Endothelial cell of umbilical vein (primary cell): Measurements from ENCODE around the gene CDH1. TPM values are rescaled to one million over a fixed set of nuclear protein-coding genes. Genes with fewer than 3 reads are reported as not detected.

Source experiments
- BruUV-seq: library from RNA; stranded (reverse); fragments of 400-500 nt; replicated peaks from 2 replicates; lab custom pipeline; 2021; lab: Mats Ljungman, UMichigan
- CTCF ChIA-PET: fragments of 300-600, 350-600 bp; sonication (Branson Sonifier 250); formaldehyde crosslinking; loops from one replicate; lab custom pipeline; 2021; ENCODE audit warnings: antibody characterized with exemption, inconsistent platforms; lab: Charles Lee
- POLR2A ChIA-PET: fragments of 300-600, 350-600 bp; sonication (Branson Sonifier 250); formaldehyde crosslinking; loops from one replicate; lab custom pipeline; 2021; ENCODE audit warnings: antibody characterized with exemption, inconsistent platforms; lab: Charles Lee
- DNase-seq: peaks from one replicate; pipeline ENCODE4 v3.0.0-alpha.2; 2011; ENCODE audit warnings: low read depth, low spot score
- FAIRE-seq: peaks from 2 replicates; lab custom pipeline; 2011; peaks lifted over from hg19 to GRCh38; lab: Jason Lieb, UNC
- H2AFZ ChIP-seq: 2 replicates; pipeline ENCODE4 v1.6.0; 2012; ENCODE audit warnings: low read depth, low read length, control low read depth, inconsistent platforms
- H3K27ac ChIP-seq: 2 replicates; pipeline ENCODE4 v1.5.1; 2011; ENCODE audit warnings: low read depth, mild to moderate bottlenecking, control low read depth, low read length, moderate library complexity; ENCODE audit not compliant: insufficient read depth
- H3K27me3 ChIP-seq, 2 experiments: 2 replicates each; pipeline versions ENCODE4 v1.6.0 to v1.6.1; 2011; ENCODE audit warnings: low read length in 2 of 2, mixed read lengths in 1 of 2; ENCODE audit not compliant: control insufficient read depth in 2 of 2, insufficient read depth in 2 of 2
- H3K36me3 ChIP-seq, 2 experiments: 2 replicates in 1 of 2; 3 replicates in 1 of 2; pipeline ENCODE4 v1.5.1; 2011; ENCODE audit warnings: low read length in 2 of 2, mild to moderate bottlenecking in 1 of 2, moderate library complexity in 1 of 2; ENCODE audit not compliant: control insufficient read depth in 2 of 2, insufficient read depth in 2 of 2; ENCODE audit errors: extremely low read depth in 1 of 2
- H3K4me1 ChIP-seq: 3 replicates; pipeline ENCODE4 v1.5.1; 2011; ENCODE audit warnings: mild to moderate bottlenecking, low read length; ENCODE audit not compliant: control insufficient read depth, insufficient read depth; ENCODE audit errors: extremely low read depth
- H3K4me2 ChIP-seq: 2 replicates; pipeline ENCODE4 v1.6.1; 2011; ENCODE audit warnings: low read length, control low read depth, mixed read lengths; ENCODE audit not compliant: insufficient read depth
- H3K4me3 ChIP-seq, 3 experiments: fragments of 200-600 bp in 1 of 3; sonication (generic), shearing (Covaris generic) in 1 of 3; replicated peaks in 1 of 3; 2 replicates each; pipeline ENCODE4 v1.5.1; 2011 to 2016; ENCODE audit warnings: control low read depth in 3 of 3, low read length in 3 of 3, mild to moderate bottlenecking in 2 of 3, inconsistent platforms in 1 of 3, low read depth in 1 of 3, moderate library complexity in 1 of 3; ENCODE audit not compliant: insufficient read depth in 1 of 3
- H3K79me2 ChIP-seq: 2 replicates; pipeline ENCODE4 v1.6.0; 2012; ENCODE audit warnings: low read length, inconsistent platforms; ENCODE audit not compliant: control insufficient read depth, insufficient read depth
- H3K9ac ChIP-seq: replicated peaks from 2 replicates; pipeline ENCODE3; 2011; ENCODE audit warnings: low read length, control low read depth; ENCODE audit not compliant: insufficient read depth; ENCODE audit errors: extremely low read depth
- H3K9me1 ChIP-seq: replicated peaks from 3 replicates; pipeline ENCODE4 v1.6.0; 2011; ENCODE audit warnings: mild to moderate bottlenecking, low read length; ENCODE audit not compliant: control insufficient read depth, insufficient read depth; ENCODE audit errors: extremely low read depth
- H3K9me3 ChIP-seq: replicated peaks from 2 replicates; pipeline ENCODE4 v1.5.1; 2012; ENCODE audit warnings: low read length, inconsistent platforms; ENCODE audit not compliant: control insufficient read depth, insufficient read depth
- H4K20me1 ChIP-seq: replicated peaks from 2 replicates; pipeline ENCODE3; 2011; ENCODE audit warnings: mild to moderate bottlenecking, low read length; ENCODE audit not compliant: control insufficient read depth, insufficient read depth; ENCODE audit errors: extremely low read depth
- EZH2 ChIP-seq: IDR thresholded peaks from 2 replicates; pipeline ENCODE4 v1.6.1; 2012; ENCODE audit warnings: borderline replicate concordance, low read depth, mild to moderate bottlenecking, moderate library complexity, low read length, inconsistent platforms; ENCODE audit not compliant: severe bottlenecking
- FOS ChIP-seq: IDR thresholded peaks from 2 replicates; pipeline ENCODE4 v1.6.1; 2011; ENCODE audit warnings: mild to moderate bottlenecking, low read length, moderate library complexity, borderline replicate concordance; ENCODE audit not compliant: insufficient read depth
- GATA2 ChIP-seq: IDR thresholded peaks from 2 replicates; pipeline ENCODE4 v1.7.0; 2011; ENCODE audit warnings: low read depth, mild to moderate bottlenecking, moderate library complexity, mixed read lengths, low read length; ENCODE audit not compliant: insufficient read length, insufficient read depth
- JUN ChIP-seq: IDR thresholded peaks from 2 replicates; pipeline ENCODE4 v1.6.1; 2011; ENCODE audit warnings: borderline replicate concordance, low read depth; ENCODE audit not compliant: insufficient read length, insufficient read depth
- MAX ChIP-seq: IDR thresholded peaks from 2 replicates; pipeline ENCODE4 v1.6.1; 2011; ENCODE audit not compliant: insufficient read depth, insufficient read length
- MYC ChIP-seq: IDR thresholded peaks from one replicate; pipeline ENCODE4 v1.6.1; 2011; ENCODE audit warnings: mild to moderate bottlenecking, low read depth, low read length
- POLR2A ChIP-seq: IDR thresholded peaks from 2 replicates; pipeline ENCODE4 v1.6.1; 2012; ENCODE audit warnings: low read depth, mild to moderate bottlenecking, control low read depth, low read length
- POLR2AphosphoS5 ChIP-seq: IDR thresholded peaks from 2 replicates; pipeline ENCODE4 v1.6.1; 2012; ENCODE audit warnings: low read depth, mild to moderate bottlenecking, control low read depth, low read length, moderate library complexity; ENCODE audit not compliant: insufficient read depth
- dilution Hi-C: fragments of 300-500 bp; cut with MboI; formaldehyde crosslinking; loops from one replicate; pipeline ENCODE4 v1.15.0; 2019; ENCODE audit warnings: low sequenced_read_pairs; ENCODE audit not compliant: extremely low pct_ligation_motif_present
- intact Hi-C: fragments of 100-400 bp; cut with micrococcal nuclease; formaldehyde crosslinking; loops from one replicate; pipeline ENCODE4 v1.10.0; 2022
- polyA plus RNA-seq, 4 experiments: library from polyadenylated mRNA; depleted of rRNA in 3 of 4; stranded (reverse) in 3 of 4; unstranded in 1 of 4; fragments of >200 nt; gene quantifications; 2 replicates each; pipeline versions ENCODE4 v1.2.1 to v1.2.3, GENCODE V29; 2011 to 2012; ENCODE audit warnings: missing spikeins in 1 of 4
- total RNA-seq: library from RNA; stranded (reverse); gene quantifications from 2 replicates; pipeline ENCODE4 v1.2.3, GENCODE V29; 2021
- TF ChIP-seq, protein P1 (sequence below), 2 donors: IDR thresholded peaks; 1 replicate in 1 of 2; 2 replicates in 1 of 2; pipeline ENCODE4 v1.5.1; 2011; ENCODE audit warnings: low read length in 2 of 2, mild to moderate bottlenecking in 2 of 2, moderate library complexity in 2 of 2, control low read depth in 1 of 2, inconsistent platforms in 1 of 2, low read depth in 1 of 2; ENCODE audit not compliant: insufficient read depth in 1 of 2; ENCODE audit errors: extremely low read depth in 1 of 2

Gene CDH1
- total and polyA plus RNA-seq, 2 donors (not counting 3 experiments of a cell fraction or from before 2014, with no cell fraction given) = 0.28 to 0.69 TPM

GRCh38 chr16:68869492-68870088, 132.5 kb downstream of the CDH1 start:
- Histone ChIP-seq H3K27ac (no peak overlapping the region), H3K9me3 (no peaks in the 10 kb centered on the region), H3K79me2 (no peaks in the 10 kb centered on the region), H3K36me3 (no peaks in the 10 kb centered on the region), H3K9ac (no peak overlapping the region), H4K20me1 (no peaks in the 10 kb centered on the region), H3K4me2 (no peak overlapping the region), H3K27me3 (no peaks in the 10 kb centered on the region), H3K4me1 (no peaks in the 10 kb centered on the region), H3K4me3 (no peak overlapping the region), H2AFZ (no peak overlapping the region), H3K9me1 (no peaks in the 10 kb centered on the region)
- TF ChIP-seq MYC (no peak), FOS (no peak), MAX (no peak), JUN (no peak), POLR2A (no peak), GATA2 (no peak), POLR2AphosphoS5 (no peak), EZH2 (no peak)
- TF ChIP-seq, protein P1, sequence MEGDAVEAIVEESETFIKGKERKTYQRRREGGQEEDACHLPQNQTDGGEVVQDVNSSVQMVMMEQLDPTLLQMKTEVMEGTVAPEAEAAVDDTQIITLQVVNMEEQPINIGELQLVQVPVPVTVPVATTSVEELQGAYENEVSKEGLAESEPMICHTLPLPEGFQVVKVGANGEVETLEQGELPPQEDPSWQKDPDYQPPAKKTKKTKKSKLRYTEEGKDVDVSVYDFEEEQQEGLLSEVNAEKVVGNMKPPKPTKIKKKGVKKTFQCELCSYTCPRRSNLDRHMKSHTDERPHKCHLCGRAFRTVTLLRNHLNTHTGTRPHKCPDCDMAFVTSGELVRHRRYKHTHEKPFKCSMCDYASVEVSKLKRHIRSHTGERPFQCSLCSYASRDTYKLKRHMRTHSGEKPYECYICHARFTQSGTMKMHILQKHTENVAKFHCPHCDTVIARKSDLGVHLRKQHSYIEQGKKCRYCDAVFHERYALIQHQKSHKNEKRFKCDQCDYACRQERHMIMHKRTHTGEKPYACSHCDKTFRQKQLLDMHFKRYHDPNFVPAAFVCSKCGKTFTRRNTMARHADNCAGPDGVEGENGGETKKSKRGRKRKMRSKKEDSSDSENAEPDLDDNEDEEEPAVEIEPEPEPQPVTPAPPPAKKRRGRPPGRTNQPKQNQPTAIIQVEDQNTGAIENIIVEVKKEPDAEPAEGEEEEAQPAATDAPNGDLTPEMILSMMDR (IDR thresholded peaks at IDR 0.05; ENCODE audit: extremely low read depth in 1 of 2, insufficient read depth in 1 of 2, low read depth in 1 of 2, low read length in 2 of 2) = no peak
- no TSS peak for BruUV-seq
- dilution Hi-C loops = no loop called here
- FAIRE-seq = no peak
- ChIA-PET CTCF (no interaction called here), POLR2A (no interaction called here)
- intact Hi-C loops = no loop called here
- no peak for DNase-seq
